OCI-M2 (cell line): ENCODE data around the gene SLC6A12.

ENCODE experiments used
- DNase-seq: peaks from one replicate; lab custom pipeline; 2025; ENCODE audit not compliant: unreplicated experiment; lab: John Stamatoyannopoulos, UW

Gene SLC6A12

DNA sequence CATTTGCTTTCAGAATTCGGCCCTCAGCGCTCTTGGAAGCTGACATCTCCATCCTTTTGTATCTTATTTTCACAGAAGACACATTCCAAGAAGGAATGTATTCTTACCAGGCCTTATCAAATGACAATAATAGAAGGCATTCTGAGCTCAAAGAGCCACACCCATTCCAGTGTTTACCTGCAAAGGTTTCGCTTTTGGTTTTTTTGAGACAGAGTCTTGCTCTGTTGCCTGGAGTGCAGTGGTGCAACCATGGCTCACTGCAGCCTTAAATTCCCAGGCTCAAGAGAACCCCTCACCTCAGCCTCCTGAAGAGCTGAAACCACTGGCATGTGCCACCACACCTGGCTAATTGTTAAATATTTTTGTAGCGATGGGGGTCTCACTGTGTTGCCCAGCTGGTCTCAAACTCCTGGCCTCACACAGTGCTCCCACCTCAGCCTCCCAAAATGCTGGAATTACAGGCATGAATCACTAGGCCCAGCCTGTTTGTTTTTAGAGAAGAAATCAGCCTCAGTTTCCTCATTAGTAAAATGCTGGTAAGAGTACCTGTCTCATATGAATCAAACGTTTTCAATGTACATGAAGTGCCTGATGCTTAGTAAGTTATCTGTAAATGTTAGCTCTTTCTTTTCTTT is 69.2 kb downstream of the SLC6A12 start:
- no peak for DNase-seq

DNA sequence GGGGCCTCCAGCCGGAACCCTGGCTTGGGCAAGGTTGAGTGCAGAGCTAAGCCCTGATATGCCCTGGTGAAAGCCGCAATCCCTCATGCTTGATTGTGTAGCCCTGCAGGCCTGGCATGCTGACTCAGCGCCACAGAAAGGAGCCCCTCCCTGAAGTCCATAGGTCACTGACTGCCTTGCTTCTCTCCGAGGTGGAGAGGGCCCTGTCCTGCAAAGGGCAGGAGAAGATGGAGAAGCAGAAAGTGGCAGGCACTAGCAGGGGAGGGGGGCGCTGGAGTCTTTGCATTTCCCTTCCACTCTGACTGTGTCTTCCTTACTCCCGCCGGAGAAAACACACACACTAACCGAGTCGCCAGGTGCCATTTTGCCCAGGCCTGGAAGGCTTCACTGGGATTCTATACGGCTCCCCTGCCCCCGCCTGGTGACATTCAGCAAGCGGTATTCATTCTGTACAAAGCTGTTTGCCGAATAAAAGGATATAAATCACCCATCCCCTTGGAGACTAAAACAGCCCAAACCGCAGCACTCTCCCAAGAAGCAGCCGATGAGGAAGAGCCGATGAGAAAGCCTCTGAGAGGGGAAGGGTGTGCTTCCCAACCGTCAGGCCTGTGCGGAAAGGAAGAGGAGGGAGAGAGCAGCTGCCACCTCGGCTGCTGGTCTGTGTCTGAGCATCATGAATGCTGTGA is 69.8 kb downstream of the SLC6A12 start:
- no peak for DNase-seq

DNA sequence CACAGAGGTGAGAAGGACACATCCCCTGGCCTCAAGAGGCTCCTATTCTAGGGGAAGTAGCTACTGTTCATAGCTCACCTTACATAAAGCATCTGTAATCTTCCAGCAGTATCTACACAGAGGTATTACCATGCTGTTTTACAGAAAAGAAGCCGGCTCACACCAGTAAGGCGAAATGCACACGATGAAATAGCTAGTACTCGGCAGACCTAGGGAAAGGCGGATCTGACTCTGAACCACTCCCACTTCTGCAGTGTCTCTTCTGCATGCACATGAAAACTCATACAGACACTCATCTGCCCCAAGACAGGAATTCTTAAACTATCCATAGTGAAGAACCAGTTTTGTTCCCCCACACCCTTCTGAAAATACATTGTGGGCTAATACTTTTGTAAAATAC is 73.8 kb downstream of the SLC6A12 start:
- no peak for DNase-seq
